GOT3 (cell line): ENCODE data around the gene PSD4.
"Not testable (repeated sequence)": the region's sequence is repeated elsewhere in the genome, so short reads cannot be mapped to it uniquely, and the experiment has no call there.

Source experiments
- DNase-seq: peaks from one replicate; lab custom pipeline; 2025; ENCODE audit warnings: mixed read lengths; lab: John Stamatoyannopoulos, UW

The PSD4 gene

DNA sequence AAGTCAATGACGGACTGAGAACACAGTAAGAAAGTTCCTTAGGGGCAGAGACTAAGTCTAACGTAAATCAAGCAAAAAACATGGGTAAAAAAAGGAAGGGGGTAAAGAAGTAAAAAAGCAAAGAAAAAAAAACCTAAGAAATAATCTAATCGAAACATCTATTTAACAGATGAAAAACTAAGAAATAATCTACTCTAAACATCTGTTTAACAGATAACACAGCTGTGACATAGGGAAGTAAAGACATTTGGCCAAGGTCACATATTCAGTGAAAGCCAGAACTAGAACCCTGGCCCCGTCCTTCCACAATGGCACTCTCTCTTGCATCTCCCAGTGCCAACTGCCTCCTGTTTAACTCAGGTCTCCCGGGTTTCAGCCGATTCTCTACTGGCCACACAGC, 48.1 kb downstream of the PSD4 start:
- DNase-seq: no peak

DNA sequence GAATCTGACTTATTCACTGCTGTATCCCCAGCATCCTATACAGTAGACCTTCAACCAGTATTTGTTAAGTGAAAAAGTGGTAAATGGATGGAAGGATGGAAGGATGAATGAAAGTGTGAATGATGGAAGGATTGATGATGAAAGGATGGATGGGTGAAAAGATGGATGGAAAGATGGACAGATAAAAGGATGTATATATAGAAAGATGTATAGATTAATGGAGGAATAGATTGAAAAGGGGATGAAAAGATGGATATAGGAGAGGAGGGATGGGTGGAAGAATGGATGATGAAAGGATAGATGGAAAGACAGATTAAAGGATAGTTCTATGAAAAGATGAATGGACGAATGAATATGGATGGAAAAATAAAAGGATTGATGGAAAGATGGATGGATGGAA, 50.0 kb downstream of the PSD4 start:
- no peak for DNase-seq

DNA sequence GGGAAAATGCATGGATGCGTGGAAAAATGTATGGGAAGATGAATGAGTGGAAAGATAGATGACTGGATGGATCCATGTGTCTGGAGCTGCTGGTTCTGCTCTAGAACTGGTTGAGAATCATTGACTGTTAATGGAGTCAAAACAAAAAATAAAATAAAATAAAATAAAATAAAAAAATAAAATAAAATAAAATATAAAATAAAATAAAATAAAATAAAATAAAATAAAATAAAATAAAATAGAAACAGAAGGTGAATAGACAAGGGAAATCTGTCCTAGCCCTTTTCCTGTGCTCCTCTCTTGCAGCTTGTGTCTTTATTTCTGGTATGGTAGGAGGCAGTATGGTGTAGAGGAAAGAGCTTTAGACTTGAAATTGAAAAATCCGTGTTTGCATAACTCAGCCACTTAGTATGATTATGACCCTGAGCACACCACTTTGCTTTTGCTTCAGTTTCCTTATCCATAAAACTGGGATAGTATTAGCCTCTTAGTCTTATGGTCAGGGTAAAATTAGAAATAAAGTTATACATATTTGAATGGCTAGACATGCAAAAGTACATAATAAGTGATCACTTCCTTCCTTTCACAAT, 51.0 kb downstream of the PSD4 start:
- DNase-seq: no peak

DNA sequence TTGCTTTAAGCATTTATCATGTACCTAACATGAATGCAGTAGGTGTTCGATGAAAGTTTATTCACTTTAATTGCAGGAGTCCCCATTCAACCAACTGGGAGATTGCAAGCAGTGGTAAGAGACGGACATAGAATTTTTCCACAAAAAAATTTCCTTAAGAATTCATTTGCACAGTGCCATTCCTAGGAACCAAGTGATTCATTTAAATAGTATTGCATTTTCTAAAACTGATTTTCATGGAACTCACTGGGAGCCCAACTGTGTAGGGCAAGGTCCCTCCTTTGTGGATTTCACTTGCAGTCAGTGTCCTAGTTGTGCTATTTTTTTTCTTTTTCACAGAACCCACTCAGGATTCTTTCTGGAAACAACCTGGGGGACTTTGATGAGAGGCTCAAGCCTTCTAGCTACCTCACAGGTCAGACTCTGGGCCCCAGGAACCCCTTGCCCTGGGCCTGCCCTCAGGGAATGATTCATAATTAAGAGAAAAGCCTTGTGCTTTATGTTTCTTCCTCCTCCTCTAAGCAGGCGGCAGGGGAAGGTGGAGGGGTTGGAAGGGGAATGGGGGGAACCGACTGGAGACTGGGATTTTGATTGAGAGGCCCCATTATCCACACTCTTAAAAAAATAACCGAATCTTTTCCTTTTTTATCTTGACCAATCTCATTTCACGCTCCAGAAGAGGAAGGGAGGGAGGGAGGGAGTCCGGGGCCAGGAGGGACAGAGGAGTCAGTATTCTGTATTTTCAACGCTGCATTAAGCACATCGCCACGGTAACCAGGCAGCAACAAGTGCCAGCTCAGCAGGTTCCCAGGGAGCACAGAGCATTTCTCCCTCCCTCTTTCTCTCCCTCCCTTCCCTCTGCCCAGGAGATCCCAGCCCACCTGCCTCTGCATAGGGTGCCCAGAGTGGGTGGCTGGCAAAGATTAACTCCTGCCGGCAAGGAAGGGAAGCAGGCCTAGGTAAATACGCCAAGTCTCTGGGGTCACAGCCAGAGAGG, 51.8 kb downstream of the PSD4 start:
- no peak for DNase-seq

DNA sequence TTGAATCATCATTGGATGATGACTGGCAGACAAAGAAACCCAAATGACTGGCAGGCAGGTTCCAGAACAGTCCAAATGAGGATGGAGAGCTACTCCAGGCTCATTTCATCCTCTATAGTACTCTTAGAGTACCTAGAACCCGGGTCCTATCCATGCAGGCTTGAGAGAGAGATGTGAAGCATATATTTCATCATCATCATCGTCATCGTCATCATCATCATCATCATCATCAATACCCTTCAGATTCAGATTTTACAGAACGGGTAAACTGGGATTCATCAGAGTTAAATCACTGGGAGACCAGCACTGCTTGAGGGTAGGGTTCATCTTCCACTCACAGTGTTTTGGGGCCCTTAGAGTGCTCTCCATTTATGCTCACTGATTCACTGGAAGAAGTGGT, 52.7 kb downstream of the PSD4 start:
- DNase-seq: no peak

DNA sequence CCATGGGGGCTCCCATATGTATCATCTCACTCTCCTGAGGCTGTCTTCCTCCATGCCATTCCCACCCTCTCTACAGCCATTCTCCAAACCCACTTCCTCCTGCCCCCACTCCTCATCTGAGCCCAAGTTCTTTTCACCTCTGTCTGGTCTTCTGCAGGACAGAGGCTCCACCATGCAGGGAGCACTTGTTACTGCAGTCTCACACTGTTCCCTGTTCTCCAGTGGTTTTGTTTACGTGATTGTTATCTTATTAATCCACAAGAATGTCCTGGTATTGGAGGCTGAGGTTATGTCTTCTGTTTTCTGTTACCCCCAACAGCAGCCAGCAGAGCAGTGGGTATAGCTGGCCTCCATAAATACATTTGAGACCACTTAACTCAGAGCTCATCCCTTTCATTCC, 53.5 kb downstream of the PSD4 start:
- DNase-seq: no peak

DNA sequence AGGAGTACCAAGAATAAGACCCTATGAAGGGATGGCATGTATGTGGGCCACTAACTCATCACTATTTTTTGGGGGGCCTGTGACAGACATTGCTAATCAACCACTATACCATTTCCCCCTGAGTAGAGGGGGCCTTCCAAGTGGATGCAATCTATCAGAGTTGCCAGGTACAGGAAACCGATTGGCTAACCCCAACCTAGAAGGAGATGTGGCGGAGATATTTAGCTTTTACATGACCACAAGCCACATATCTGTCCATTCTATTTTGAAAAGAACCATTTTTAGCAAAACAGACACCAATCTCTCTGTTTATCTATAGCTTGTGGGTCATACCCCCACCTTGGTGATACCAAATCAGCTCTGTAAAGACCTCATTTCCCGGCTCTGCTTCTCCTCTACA, 53.9 kb downstream of the PSD4 start:
- DNase-seq: no peak

DNA sequence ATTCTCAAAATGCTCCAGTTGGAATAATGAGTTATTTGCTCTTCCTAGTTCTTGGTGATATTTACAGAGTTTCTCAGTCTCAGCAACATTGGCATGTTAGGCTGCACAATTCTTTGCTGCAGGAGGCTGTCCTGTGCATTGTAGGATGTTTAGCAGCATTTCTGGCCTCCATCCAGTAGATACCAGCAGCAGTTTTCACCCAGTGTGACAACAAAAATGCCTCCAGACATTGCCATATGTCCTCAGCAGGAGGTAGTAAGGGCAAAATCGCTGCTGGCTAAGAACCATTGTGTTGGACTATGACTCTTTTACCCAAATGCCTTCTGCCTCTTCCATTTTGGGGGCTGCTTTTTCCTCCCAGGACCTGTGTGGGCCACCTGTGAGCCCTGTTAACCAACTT, 54.6 kb downstream of the PSD4 start:
- no peak for DNase-seq

DNA sequence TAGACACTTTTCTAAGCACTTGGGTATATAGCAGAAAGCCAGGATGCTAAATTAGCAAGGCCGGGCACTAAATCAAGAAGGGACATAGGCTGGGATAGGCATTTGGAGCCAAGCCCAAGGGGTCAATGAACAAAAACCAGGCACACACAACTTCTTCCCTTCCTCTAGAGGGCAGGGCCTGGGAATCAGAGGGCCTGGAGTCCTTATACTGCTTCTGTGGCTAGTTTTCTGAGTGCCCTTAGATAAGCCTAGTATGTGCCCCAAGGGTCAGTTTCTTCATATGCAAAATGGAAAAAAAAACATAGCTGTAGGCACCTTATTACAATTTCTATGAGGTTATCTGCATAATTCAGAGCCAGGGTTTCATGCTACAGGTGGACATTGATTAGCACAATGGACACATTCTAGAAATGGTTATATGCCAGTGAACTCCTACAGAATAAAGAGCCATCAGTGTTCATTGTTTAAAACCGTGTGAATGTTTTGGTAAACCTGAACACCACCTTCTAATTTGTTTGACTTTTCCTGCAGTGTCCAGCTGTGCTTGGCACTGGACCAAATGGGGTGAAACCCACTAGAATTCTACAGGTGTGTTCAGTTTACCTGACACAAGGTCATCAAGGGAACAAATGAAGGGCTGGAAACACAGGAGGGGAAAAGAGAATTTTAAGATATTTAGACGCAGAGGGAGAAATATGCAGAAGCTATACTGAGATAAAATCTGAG, 55.4 kb downstream of the PSD4 start:
- no peak for DNase-seq

DNA sequence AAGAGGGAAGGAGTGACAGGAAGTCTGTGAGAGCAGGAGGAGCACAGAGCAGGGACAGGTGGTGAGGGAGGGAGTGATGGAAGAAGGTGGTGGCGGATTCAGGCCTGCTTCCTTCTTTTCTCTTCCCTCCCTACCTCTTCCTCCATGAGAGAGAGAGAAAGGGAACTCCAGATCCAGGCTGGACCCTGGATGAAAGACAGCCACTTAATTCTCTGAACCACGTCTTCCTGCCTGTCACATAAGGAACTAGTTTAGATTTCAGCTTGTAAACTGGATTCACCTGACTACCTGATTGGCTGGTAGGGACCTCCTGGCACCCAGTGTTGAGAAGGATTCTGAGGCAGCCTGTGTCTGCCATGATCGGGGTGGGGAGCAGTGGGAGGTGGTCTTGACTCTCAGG, 56.0 kb downstream of the PSD4 start:
- DNase-seq: no peak

DNA sequence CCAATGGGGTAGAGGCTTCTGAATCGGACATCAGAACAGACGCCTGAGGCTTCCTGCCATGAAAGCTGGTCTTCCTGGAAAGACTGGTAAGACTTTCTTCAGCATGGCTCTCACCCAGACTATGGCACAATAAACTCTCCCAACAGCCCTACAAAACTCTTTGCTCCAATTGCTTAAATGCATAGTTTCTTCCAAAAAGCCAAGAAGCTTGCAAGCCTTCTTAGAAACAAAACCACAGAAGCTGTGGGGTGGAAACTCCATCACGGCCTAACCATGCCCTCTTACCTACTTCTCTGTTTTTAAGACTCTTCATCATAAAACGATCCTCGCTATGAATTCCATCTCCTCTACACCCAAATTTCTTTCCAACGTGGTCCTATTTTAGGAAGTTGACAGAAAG, 56.8 kb downstream of the PSD4 start:
- DNase-seq: no peak

DNA sequence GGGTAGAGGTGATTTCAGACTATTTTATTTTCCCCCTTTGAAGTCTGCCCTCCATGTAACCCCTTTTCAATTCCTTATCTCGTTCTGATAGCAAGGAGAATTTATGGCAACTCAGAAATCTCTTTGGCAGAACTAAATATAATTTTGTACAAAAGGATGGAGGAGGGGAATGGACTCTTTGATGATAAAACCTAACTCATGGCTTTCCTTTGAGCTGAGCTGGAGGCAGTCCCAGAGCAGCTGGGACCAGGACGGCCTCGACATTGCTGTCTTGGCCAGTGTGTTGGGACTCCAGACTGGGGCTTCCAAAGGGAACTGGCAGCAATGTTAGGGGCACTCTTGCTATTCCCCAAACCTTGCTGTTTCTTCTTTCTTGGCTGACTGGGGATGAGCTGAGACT, 57.3 kb downstream of the PSD4 start:
- DNase-seq: no peak

DNA sequence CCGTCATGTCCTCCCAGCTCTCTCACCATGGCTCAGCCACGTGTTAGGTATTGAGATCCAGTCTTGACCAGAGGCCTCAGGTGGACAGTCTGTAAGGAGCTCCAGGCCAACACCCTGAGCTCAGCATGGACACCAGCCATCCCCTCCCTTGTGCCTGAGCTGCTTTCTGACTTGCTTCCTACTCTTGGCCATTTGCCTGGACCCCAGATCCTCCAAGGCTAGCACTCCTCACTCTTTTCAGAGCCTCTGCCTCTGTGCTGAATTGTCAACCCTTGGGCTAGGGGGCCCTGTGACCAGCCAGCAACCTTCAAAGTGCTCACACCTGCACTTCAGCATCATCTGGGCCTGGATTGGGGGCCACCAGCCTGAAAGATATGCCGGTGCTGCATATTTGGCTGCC, 58.4 kb downstream of the PSD4 start:
- no peak for DNase-seq

DNA sequence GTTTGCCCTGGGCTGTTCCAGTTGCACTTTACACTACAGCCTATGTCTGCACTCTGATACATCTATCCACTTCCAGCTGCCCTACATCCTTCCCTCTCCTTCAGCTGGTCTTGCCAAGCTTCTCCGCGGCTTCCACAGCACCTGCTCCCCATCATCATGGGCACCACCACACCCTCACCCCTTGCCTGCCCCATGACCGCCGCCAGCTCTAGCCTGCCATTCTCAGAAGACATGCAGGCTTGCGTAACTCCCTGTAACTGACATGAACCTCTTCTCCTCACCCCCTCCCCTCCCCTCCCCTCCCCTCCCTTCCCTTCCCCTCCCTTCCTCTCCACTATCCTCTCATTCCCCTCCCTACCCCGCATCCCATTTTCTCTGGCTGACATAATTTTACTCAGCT, 59.0 kb downstream of the PSD4 start:
- no peak for DNase-seq

DNA sequence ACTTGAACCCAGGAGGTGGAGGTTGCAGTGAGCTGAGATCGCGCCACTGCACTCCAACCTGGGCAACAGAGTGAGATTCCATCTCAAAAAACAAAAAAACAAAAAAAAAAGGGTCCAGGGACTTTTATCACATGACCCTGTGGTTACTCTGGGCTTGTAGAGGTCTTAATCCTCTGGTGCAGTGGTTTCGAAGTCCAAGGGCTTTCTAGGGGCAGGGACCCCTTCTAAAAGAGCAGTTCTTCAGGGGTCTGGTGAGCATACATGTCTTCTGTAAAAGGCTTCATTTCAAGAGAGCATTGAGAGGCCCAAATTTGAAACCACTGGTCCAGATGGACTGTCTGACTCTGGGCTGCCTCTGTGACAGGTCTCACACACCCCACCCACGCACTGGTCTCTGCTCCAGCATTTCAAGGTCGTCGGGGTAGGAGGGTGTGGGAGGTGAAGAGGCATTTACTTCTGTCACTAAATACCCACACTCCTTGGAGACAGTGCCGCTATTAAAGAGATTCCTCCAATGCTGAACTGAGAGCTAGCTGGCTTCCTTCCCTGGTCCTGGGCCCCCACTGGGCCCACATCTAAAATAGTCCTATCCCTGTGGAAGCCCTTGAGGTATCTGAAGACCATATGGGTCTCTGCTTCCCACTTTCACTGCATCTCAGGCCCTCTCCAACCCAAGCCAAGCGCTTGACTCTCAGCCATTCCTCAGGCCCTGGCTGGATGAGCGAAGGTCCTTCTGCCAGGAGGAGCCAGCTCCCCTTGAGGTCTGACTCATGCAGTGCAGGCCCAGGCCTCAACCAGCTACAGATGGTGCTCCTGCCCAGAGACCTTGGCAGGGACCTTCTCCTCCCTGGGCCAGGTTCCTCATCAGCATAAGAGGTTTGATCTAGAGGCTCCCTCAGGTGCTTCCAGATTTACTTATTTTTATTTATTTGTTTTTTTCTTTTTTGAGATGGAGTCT, 60.1 kb downstream of the PSD4 start:
- DNase-seq: no peak

DNA sequence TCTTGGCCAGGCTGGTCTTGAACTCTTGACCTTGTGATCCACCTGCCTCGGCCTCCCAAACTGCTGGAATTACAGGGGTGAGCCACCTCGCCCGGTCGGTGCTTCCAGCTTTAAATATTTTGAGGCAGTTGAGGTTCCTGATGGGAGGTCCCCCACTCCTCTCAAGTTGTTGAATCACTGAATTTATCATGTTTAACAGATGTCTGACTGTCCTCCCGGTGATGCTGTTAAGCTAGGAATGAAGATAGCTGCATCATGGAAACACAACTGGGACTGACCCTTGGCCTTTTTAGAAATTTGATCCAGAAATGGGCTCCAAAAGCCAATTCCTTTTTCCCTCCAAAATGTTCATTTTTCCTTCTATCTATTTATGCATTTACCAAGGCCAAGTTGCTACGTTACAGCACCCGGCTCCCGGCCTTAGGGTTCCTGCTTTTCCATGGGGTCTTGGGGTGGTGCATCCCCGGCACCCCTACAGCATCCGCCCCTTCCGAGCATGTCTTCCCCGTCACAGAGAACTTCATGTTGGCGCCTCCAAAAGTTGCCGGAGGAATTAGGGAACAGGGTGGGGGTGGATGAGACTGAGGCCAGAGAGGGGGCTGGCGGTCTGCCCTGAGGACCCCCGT, 61.1 kb downstream of the PSD4 start:
- no peak for DNase-seq

DNA sequence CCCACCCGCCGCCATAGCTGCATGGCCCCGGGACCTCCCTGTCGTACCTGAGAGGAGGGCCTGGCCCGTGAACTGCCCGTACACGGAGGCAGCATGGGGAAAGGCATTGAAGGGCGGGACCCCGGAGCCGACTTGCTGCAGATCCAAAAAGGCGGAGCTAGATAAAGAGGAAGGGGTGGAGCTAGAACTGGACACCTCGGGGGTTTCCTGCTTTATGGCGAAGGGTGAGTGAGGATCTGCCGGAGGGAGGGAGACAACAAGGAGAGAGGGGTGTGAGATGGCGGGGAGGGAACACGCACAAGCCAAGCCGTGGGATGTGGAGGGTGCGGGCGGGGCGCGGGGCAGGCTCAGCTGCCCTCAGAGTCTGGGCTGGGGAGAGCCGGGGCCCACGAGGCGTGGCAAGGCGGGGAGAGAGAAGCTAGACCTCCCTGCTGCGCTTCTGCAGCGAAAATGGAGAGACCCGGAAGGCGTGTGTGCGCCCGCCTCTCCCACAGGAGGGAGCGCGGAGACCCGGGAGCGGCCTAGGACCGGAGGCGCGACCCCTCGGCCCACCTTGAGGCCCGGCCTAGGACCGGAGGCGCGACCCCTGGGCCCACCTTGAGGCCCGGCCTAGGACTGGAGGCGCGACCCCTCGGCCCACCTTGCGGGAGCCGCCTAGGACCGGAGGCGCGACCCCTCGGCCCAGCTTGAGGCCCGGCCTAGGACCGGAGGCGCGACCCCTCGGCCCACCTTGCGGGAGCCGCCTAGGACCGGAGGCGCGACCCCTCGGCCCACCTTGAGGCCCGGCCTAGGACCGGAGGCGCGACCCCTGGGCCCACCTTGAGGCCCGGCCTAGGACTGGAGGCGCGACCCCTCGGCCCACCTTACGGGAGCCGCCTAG, 61.8 kb downstream of the PSD4 start:
- DNase-seq: not testable (repeated sequence)

DNA sequence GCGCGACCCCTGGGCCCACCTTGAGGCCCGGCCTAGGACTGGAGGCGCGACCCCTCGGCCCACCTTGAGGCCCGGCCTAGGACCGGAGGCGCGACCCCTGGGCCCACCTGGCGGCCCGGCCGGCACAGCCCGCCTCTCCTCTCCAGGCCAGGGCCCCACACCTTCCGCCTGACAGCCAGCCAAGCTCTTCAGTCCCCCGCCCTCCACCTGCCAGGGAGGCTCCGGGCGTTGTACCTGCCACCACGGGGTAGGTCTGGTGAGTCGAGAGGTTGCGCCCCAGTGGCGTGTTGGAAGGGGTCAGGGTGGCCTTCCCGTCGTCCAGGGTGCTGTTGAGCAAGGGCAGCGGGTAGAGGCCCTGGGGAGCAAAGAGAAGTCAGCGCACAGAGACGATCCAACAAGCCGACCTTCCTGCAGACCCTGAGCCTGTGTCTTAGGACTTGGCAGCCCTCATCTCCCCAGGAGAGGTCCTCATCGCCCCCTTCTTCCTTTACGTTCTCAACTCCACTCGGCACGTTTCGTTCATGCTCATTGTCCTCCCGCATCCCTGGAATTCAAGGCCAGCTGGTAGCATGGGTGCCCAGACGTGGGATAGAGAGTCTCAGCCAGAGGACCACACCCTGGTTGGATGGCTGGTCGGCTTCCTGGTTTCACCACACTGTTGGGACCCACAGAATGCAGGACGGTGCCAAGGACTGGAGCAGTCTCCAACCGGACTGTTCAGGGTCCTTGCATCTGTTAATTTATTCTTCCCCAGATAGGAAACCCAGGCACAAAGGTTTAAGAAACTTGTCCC, 62.8 kb downstream of the PSD4 start:
- DNase-seq: no peak

DNA sequence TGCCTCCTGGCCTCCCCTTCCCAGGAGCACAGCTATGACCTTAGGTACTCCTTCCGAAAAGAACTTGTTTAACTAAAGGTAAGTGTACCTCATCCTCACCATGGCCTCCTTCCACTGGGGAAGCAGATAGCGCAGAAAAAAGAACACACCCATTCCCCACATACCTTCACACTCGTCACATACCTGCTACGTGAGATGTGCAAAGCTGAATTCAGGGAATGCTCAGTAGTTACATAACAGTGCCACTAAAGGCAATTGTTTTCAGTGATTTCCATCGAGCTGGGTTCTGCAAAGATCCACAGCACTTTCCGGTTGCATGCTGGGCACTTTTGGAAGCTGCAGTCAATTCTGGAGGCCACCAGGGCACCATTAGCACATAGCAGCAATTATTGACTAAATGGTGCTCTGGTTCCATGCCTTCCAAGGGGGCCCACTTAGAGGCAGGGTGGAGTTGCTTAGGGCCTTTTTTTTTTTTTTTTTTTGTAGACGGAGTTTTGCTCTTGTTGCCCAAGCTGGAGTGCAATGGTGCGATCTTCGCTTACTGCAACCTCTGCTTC, 63.9 kb downstream of the PSD4 start:
- DNase-seq: no peak
